GM12864 (cell line): ENCODE results near the gene SEC14L5.
"Not testable (repeated sequence)": the region's sequence is repeated elsewhere in the genome, so short reads cannot be mapped to it uniquely, and the experiment has no call there.

ENCODE experiments used
- DNase-seq: peaks from one replicate; pipeline ENCODE4 v3.0.0-alpha.2; 2011; ENCODE audit warnings: low read depth
- H3K4me3 ChIP-seq: 2 replicates; pipeline ENCODE4 v1.5.1; 2011; ENCODE audit warnings: mild to moderate bottlenecking, low read depth, low read length, control low read depth
- TF ChIP-seq, protein P1 (sequence below): IDR thresholded peaks from 2 replicates; pipeline ENCODE4 v1.5.1; 2011; ENCODE audit warnings: low read depth, mild to moderate bottlenecking, moderate library complexity, low read length, control low read depth, inconsistent platforms; ENCODE audit errors: missing control alignments

The SEC14L5 gene

DNA sequence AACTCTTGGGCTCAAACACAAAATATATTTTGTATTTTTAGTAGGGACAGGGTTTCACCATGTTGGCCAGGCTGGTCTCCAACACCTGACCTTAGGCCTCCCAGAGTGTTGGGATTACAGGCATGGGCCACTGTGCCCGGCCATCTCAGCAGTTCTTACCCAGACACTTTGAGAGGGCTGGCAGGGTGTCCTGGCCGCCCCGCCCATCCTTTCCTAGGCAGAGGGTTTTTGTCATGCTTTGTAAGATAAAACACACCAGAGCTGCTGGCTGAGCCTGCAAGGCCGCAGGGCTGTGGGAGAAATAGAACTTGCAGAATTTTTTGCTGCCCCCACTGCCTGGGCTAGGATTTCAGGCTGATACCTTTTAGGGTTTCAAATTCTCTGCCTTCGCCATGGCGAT, 29.9 kb upstream of the SEC14L5 start:
- no peak overlapping the region for H3K4me3 ChIP-seq
- TF ChIP-seq, protein P1, sequence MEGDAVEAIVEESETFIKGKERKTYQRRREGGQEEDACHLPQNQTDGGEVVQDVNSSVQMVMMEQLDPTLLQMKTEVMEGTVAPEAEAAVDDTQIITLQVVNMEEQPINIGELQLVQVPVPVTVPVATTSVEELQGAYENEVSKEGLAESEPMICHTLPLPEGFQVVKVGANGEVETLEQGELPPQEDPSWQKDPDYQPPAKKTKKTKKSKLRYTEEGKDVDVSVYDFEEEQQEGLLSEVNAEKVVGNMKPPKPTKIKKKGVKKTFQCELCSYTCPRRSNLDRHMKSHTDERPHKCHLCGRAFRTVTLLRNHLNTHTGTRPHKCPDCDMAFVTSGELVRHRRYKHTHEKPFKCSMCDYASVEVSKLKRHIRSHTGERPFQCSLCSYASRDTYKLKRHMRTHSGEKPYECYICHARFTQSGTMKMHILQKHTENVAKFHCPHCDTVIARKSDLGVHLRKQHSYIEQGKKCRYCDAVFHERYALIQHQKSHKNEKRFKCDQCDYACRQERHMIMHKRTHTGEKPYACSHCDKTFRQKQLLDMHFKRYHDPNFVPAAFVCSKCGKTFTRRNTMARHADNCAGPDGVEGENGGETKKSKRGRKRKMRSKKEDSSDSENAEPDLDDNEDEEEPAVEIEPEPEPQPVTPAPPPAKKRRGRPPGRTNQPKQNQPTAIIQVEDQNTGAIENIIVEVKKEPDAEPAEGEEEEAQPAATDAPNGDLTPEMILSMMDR: no peak
- no peak for DNase-seq

DNA sequence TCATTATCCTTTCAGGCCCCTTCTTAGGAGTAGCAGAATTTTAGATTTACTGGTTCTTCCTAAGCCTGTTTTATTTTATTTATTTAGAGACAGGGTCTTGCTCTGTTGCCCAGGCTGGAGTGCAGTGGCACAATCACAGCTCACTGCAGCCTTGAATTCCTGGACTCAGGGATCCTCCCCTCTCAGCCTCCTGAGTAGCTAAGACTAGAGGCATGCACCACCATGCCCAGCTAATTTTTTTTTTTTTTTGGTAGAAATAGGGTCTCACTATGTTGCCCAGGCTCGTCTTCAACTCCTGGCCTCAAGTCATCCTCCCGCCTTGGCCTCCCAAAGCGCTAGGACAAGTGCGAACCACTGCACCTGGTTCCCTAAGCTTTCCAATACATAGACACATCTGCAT, 28.5 kb upstream of the SEC14L5 start:
- not testable (repeated sequence) for DNase-seq

DNA sequence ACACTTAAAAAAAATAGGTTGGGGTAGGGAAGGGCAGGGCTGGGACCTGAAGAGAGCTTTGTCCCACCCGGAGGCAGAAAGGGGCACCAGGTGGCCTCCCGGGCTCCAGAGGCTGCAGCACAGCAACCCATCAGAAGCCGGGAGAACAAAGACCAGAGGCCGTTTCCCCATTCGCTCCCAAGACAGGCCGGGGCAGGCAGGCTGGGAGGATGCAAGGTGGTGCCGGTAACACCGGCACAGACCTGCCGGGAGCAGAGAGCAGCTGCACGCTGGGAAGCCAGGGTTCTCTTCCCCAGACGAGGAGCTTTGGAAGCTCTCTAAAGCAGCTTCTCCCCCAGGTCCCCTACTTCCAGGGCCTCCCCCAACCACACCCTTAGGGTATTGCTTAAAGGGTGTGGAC, 26.7 kb upstream of the SEC14L5 start:
- DNase-seq: no peak
- TF ChIP-seq, protein P1: no peak
- no peak overlapping the region for H3K4me3 ChIP-seq

More for the DNA sequence above, 28.5 kb upstream of the SEC14L5 start:
- not testable (repeated sequence) for H3K4me3 ChIP-seq

DNA sequence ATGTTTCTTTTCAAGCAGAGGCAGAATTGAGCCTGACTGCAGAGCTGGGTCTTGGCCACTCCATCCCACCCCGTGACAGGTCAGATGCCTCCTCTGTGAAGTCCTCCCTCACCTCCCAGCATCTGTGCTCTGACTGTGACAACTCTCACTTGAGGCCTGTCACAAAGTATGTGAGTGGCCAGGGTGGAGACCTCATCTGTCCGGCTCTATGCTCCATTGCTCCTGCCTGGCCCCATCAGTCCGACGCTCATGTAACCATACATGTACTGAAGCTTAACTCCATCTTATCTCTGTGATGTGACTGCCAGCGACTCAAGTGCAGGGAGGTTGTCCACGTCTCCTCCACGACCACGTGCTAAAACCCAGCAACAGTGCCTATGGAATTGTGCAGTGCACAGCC, 24.7 kb upstream of the SEC14L5 start:
- no peak overlapping the region for H3K4me3 ChIP-seq
- TF ChIP-seq, protein P1: no peak
- DNase-seq: no peak

DNA sequence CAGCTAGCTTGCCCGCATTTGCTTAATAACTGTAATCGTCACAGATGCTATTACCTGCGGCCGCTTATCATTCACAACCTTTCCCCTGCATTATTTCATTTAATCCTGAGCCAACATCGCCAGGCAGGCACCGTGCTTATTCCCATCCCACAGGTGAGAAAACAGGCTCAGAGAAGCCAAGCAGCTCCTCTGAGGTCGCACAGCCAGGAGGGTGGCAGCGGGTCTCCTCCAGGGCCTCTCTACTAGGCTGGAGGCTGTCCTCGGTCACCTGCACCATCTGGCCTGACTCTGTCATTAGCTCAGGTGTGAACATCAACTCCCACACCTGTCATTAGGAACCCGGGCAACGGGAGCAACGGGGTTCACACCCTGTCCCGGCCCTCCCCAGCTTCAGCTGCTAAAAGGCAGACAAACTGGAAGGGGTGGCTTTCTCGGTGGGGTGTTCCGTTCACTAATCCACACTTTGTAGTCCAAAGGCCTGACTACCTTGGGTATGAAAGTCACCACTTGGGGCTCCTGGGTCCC, 24.2 kb upstream of the SEC14L5 start:
- DNase-seq: no peak
- TF ChIP-seq, protein P1: no peak
- no peak overlapping the region for H3K4me3 ChIP-seq

DNA sequence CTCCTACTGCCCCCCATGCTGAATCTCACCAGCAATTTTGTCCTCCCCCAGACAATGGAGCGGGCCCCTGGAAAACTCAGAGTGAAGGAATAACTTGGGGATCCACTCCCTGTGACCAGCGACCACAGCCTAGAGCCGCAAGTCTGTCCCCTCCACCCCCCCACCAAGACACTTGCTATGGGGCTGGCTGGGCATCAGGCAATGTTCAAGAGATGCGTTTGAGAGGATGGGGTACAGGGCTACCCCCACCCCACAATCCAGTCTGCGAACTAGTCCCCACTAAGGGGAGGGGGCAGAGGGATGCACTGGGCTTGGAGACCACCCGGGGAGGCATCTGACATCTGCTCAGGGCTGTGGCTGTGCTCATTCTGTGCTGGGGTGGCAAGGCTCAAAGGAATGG, 23.5 kb upstream of the SEC14L5 start:
- TF ChIP-seq, protein P1: no peak
- H3K4me3 ChIP-seq: no peak overlapping the region

DNA sequence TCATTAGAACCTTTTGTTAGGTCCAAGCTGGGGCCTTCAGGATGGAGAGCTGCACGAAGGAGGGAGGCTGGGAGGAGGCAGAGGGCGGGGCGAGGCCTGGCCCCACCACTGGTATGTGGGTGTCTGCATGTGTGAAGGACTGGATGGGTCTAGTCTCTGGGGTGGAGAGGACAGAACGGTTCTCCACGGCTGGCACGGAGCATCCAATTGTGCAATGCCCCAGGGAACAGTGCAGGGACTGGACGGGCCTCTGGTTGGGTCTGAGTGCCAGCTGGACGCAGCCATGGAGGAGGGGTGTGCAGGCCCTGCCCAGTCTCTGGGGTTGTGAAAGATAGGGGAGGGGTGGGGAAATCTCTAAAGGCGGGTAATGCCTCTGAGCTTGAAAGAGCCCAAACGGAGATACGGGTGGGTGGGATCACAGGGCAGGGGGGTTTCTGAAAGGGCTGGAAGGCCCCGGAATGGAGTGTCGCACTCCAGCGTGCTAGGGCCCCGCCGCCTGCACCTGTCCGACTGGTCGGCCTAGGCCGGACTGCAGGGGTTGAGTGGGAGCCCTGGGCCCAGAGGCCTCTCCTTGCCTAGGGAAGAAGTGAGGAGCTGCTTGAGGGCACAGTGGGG, 22.8 kb upstream of the SEC14L5 start:
- no peak overlapping the region for H3K4me3 ChIP-seq
- TF ChIP-seq, protein P1: no peak
- DNase-seq: no peak

More for the DNA sequence above, 23.5 kb upstream of the SEC14L5 start:
- no peak for DNase-seq
